HepG2 (cell line): ENCODE data around the gene TANGO2. TPM values are rescaled to one million over a fixed set of nuclear protein-coding genes. Genes with fewer than 3 reads are reported as not detected.
A peak's percentile ranks its signal among the peaks of the same experiment; 100 is the strongest.

Source experiments
- BHLHE40 ChIP-seq: IDR thresholded peaks from 2 replicates; pipeline ENCODE4 v1.6.1; 2011; ENCODE audit warnings: low read length, improper control_type of control experiment
- CHD2 ChIP-seq: IDR thresholded peaks from 2 replicates; pipeline ENCODE4 v1.6.1; 2011; ENCODE audit warnings: low read depth, low read length, improper control_type of control experiment
- FOXC1 ChIP-seq: sonication (generic); formaldehyde crosslinking; IDR thresholded peaks from 2 replicates; pipeline ENCODE4 v1.8.0; 2022; ENCODE audit warnings: mild to moderate bottlenecking, missing genetic modification reagents, borderline replicate concordance
- GABPB1 ChIP-seq: IDR thresholded peaks from 2 replicates; pipeline ENCODE4 v1.6.1; 2016; ENCODE audit warnings: mild to moderate bottlenecking, missing genetic modification reagents, moderate library complexity, missing compliant biosample characterization
- GZF1 ChIP-seq: sonication (generic); formaldehyde crosslinking; IDR thresholded peaks from 2 replicates; pipeline ENCODE4 v1.5.1; 2020; ENCODE audit warnings: mild to moderate bottlenecking, missing genetic modification reagents
- PRDM10 ChIP-seq: sonication (generic); formaldehyde crosslinking; IDR thresholded peaks from 2 replicates; pipeline ENCODE4 v1.4.0; 2020; ENCODE audit warnings: low read depth, missing genetic modification reagents
- RBM22 ChIP-seq: fragments of 200-400 bp; formaldehyde crosslinking; optimal IDR thresholded peaks from 2 replicates; pipeline ENCODE3; 2017; ENCODE audit warnings: mild to moderate bottlenecking, low read length, moderate library complexity
- REPIN1 ChIP-seq: sonication (generic); formaldehyde crosslinking; IDR thresholded peaks from 2 replicates; pipeline ENCODE4 v1.8.0; 2022; ENCODE audit warnings: missing genetic modification reagents, low read depth, mild to moderate bottlenecking, borderline replicate concordance
- RNF2 ChIP-seq: fragments of 450-650 bp; conservative IDR thresholded peaks from 2 replicates; pipeline ENCODE4 v1.6.1; 2016; ENCODE audit warnings: low read depth
- SATB2 ChIP-seq: sonication (generic); formaldehyde crosslinking; IDR thresholded peaks from 2 replicates; pipeline ENCODE4 v1.5.0; 2020; ENCODE audit warnings: missing genetic modification reagents
- ZNF230 ChIP-seq: sonication (generic); formaldehyde crosslinking; IDR thresholded peaks from 2 replicates; pipeline ENCODE4 v1.4.0; 2020; ENCODE audit warnings: mild to moderate bottlenecking, missing genetic modification reagents
- ZNF251 ChIP-seq: sonication (generic); formaldehyde crosslinking; IDR thresholded peaks from 2 replicates; pipeline ENCODE4 v1.9.0; 2021; ENCODE audit warnings: mild to moderate bottlenecking, missing genetic modification reagents
- ZNF253 ChIP-seq: sonication (generic); formaldehyde crosslinking; IDR thresholded peaks from 2 replicates; pipeline ENCODE4 v1.8.0; 2022; ENCODE audit warnings: mild to moderate bottlenecking, missing genetic modification reagents, borderline replicate concordance
- ZNF264 ChIP-seq: sonication (generic); formaldehyde crosslinking; IDR thresholded peaks from 2 replicates; pipeline ENCODE4 v1.4.0; 2020; ENCODE audit warnings: missing genetic modification reagents
- ZNF383 ChIP-seq: sonication (generic); formaldehyde crosslinking; IDR thresholded peaks from 2 replicates; pipeline ENCODE4 v1.4.0; 2020; ENCODE audit warnings: missing genetic modification reagents, mild to moderate bottlenecking, borderline replicate concordance
- ZNF777 ChIP-seq: sonication (generic); formaldehyde crosslinking; IDR thresholded peaks from 2 replicates; pipeline ENCODE4 v1.4.0; 2020; ENCODE audit warnings: missing genetic modification reagents
- ZNF891 ChIP-seq: sonication (generic); formaldehyde crosslinking; IDR thresholded peaks from 2 replicates; pipeline ENCODE4 v1.5.0; 2020; ENCODE audit warnings: mild to moderate bottlenecking, missing genetic modification reagents
- polyA plus RNA-seq, 8 experiments: library from polyadenylated mRNA; depleted of rRNA in 3 of 8; stranded (reverse) in 7 of 8; unstranded in 1 of 8; fragments of >200 nt; fragmentation: Illumina TruSeq in 4 of 8; extraction: Trizol in 4 of 8; gene quantifications; 2 replicates each; pipeline versions ENCODE4 v1.2.1 to v1.2.3, GENCODE V29; 2011 to 2016; ENCODE audit warnings: low read depth in 4 of 8, missing spikeins in 1 of 8, mixed read lengths in 1 of 8; ENCODE audit not compliant: insufficient read depth in 1 of 8
- total RNA-seq, 5 experiments: library from RNA; depleted of rRNA; stranded (reverse); fragments of >200 nt; fragmentation: Illumina TruSeq; extraction: Trizol; gene quantifications; 2 replicates each; pipeline ENCODE4 v1.2.3, GENCODE V29; 2016; ENCODE audit warnings: low read depth in 1 of 5
- TF ChIP-seq, protein P1 (sequence below): sonication (generic); formaldehyde crosslinking; IDR thresholded peaks from 2 replicates; pipeline ENCODE4 v1.4.0; 2020; ENCODE audit warnings: missing genetic modification reagents
- TF ChIP-seq, protein P2 (sequence below): sonication (generic); formaldehyde crosslinking; IDR thresholded peaks from 2 replicates; pipeline ENCODE4 v1.8.1; 2023; ENCODE audit warnings: mild to moderate bottlenecking, missing genetic modification reagents

The TANGO2 gene
- total and polyA plus RNA-seq, 2 of the 13 experiments (the other 11 are each of a cell fraction or from before 2014, with no cell fraction given) = 12.9 to 14.8 TPM

DNA sequence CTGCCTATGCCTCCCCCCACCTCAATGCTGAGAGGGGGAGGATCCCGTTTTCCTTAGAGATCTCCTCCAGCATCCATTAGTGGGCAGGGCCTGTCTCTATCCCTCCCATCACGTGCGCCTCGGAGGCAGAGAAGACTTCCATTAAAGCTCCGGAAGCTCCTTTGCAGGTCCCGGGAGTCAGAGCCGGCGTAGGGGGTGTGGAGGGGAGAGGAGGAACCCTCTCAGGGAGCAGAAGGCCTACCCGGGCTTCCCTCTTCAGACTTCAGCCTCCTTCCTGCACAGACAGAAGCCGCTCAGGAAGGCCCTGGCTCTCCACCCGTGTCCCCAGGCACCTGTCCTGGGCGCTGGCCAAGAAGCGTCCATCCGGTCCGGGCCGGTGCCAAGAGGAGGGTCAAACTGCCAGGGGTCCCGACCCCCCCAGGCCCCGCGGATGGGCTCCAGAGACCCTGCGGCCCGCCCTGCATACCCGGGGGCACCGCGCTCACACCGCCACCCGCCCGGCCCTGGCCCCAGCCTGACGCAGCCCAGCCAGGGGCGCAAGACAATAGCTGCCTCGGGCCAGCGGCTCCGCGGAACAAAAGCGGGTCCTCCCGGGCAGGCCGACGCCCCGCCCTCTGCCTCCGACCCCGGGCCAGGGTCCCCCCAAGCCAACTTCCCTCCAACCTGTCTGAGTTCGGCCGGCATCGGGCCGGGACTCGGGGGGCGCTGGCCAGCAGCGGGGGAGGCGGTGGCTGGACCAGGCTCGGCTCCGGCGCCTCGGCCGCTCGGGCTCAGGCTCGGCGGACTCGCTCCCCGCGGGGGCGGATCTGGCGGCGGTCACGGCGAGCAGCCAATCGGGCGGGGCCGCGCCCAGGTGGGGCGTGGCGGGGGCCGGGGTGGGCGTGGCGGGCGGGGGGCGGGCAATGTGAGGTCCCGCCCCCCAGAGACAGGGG lies 34.2 kb upstream of the TANGO2 start (continued):
- TF ChIP-seq, protein P1, sequence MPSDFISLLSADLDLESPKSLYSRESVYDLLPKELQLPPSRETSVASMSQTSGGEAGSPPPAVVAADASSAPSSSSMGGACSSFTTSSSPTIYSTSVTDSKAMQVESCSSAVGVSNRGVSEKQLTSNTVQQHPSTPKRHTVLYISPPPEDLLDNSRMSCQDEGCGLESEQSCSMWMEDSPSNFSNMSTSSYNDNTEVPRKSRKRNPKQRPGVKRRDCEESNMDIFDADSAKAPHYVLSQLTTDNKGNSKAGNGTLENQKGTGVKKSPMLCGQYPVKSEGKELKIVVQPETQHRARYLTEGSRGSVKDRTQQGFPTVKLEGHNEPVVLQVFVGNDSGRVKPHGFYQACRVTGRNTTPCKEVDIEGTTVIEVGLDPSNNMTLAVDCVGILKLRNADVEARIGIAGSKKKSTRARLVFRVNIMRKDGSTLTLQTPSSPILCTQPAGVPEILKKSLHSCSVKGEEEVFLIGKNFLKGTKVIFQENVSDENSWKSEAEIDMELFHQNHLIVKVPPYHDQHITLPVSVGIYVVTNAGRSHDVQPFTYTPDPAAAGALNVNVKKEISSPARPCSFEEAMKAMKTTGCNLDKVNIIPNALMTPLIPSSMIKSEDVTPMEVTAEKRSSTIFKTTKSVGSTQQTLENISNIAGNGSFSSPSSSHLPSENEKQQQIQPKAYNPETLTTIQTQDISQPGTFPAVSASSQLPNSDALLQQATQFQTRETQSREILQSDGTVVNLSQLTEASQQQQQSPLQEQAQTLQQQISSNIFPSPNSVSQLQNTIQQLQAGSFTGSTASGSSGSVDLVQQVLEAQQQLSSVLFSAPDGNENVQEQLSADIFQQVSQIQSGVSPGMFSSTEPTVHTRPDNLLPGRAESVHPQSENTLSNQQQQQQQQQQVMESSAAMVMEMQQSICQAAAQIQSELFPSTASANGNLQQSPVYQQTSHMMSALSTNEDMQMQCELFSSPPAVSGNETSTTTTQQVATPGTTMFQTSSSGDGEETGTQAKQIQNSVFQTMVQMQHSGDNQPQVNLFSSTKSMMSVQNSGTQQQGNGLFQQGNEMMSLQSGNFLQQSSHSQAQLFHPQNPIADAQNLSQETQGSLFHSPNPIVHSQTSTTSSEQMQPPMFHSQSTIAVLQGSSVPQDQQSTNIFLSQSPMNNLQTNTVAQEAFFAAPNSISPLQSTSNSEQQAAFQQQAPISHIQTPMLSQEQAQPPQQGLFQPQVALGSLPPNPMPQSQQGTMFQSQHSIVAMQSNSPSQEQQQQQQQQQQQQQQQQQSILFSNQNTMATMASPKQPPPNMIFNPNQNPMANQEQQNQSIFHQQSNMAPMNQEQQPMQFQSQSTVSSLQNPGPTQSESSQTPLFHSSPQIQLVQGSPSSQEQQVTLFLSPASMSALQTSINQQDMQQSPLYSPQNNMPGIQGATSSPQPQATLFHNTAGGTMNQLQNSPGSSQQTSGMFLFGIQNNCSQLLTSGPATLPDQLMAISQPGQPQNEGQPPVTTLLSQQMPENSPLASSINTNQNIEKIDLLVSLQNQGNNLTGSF (CRISPR knock-in tag) = no peak
- no peak for TF ChIP-seq CHD2
- TF ChIP-seq REPIN1 (CRISPR knock-in tag) = no peak
- 0 out of 2 replicates have a peak, but pooled peaks have one; percentile 73 for TF ChIP-seq ZNF253 (CRISPR knock-in tag)
- no peak for TF ChIP-seq SATB2 (CRISPR knock-in tag)
- no peak for TF ChIP-seq ZNF383
- TF ChIP-seq, protein P2, sequence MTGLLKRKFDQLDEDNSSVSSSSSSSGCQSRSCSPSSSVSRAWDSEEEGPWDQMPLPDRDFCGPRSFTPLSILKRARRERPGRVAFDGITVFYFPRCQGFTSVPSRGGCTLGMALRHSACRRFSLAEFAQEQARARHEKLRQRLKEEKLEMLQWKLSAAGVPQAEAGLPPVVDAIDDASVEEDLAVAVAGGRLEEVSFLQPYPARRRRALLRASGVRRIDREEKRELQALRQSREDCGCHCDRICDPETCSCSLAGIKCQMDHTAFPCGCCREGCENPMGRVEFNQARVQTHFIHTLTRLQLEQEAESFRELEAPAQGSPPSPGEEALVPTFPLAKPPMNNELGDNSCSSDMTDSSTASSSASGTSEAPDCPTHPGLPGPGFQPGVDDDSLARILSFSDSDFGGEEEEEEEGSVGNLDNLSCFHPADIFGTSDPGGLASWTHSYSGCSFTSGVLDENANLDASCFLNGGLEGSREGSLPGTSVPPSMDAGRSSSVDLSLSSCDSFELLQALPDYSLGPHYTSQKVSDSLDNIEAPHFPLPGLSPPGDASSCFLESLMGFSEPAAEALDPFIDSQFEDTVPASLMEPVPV (CRISPR knock-in tag) = no peak
- no peak for TF ChIP-seq ZNF251 (CRISPR knock-in tag)
- no peak for TF ChIP-seq PRDM10 (CRISPR knock-in tag)
- no peak for TF ChIP-seq ZNF777
- TF ChIP-seq ZNF230 (CRISPR knock-in tag) = no peak
- no peak for TF ChIP-seq ZNF264 (CRISPR knock-in tag)
- no peak for TF ChIP-seq RBM22
- TF ChIP-seq RNF2 = peak; percentile 66; the same call in 1 of the 2 replicates
- no peak for TF ChIP-seq ZNF891 (CRISPR knock-in tag)
- TF ChIP-seq GZF1 (CRISPR knock-in tag) = no peak
- TF ChIP-seq FOXC1 (CRISPR knock-in tag) = no peak
- peak; percentile 43; the same call in 1 of the 2 replicates for TF ChIP-seq GABPB1
- TF ChIP-seq BHLHE40 = peak; percentile 52; the same call in 1 of the 2 replicates
